Activated CD8-positive, alpha-beta T cell treated with anti-CD3 and anti-CD28 coated beads, Interleukin-2, amount 10 ng/mL, durations not matched to agents 7 days and 5 days (primary cell): Measurements from ENCODE around the gene BMP7. TPM values are rescaled to one million over a fixed set of nuclear protein-coding genes. Genes with fewer than 3 reads are reported as not detected.

Experiments used
- ATAC-seq: fragments of 150-1000 bp; cut with Tn5 transposase; one replicate; pipeline ENCODE4 v1.10.0; 2021; ENCODE audit warnings: moderate library complexity
- CTCF ChIA-PET: fragments of 350-600 bp; sonication (Branson Sonifier 250); formaldehyde crosslinking; loops from one replicate; lab custom pipeline; 2021; ENCODE audit warnings: antibody characterized with exemption; lab: Charles Lee
- POLR2A ChIA-PET: fragments of 350-600 bp; sonication (Branson Sonifier 250); formaldehyde crosslinking; loops from one replicate; lab custom pipeline; 2021; ENCODE audit warnings: antibody characterized with exemption; lab: Charles Lee
- DNase-seq: peaks from one replicate; pipeline ENCODE4 v3.0.0-alpha.2; 2020
- H3K27ac Mint-ChIP-seq: one replicate; pipeline ENCODE4 v1.8.0; 2021; ENCODE audit warnings: mild to moderate bottlenecking, mixed read lengths
- H3K27me3 Mint-ChIP-seq: one replicate; pipeline ENCODE4 v1.8.0; 2021; ENCODE audit warnings: low read depth, mixed read lengths
- H3K36me3 Mint-ChIP-seq: one replicate; pipeline ENCODE4 v1.8.0; 2021; ENCODE audit warnings: low read depth, mixed read lengths
- H3K4me1 Mint-ChIP-seq: one replicate; pipeline ENCODE4 v1.8.0; 2021; ENCODE audit warnings: low read depth, mixed read lengths
- H3K4me3 Mint-ChIP-seq: one replicate; pipeline ENCODE4 v1.8.0; 2021; ENCODE audit warnings: mild to moderate bottlenecking, mixed read lengths
- H3K9me3 Mint-ChIP-seq: one replicate; pipeline ENCODE4 v1.8.0; 2022; ENCODE audit warnings: mixed read lengths; ENCODE audit not compliant: insufficient read depth
- total RNA-seq, 2 experiments: library from RNA; stranded (reverse); gene quantifications; one replicate each; pipeline ENCODE4 v1.2.3, GENCODE V29; 2021

BMP7 gene
- total RNA-seq, 2 experiments from 2014 or later, result not detected

DNA sequence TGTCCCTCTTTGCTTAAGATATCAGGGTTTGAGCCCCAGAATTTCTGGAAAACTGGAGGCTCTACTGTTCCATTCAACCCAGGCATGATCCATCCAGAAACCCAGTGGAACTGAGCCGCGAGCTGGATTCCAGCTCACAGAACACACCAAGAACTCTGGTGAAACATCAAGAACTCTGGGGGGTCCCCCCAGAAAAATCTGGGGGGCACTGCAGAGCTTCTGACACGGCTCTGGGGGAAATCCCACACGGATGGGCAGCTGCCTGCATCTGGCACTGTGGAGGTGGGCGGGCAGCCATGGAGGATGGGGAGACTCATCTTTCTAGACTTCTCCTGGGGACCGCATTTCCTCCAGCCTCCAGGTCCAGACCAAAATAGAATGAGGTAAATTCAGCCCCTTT is 51.0 kb downstream of the BMP7 start:
- Mint-ChIP-seq H3K9me3 (no peaks in the 10 kb centered on the region), H3K27ac (no peak overlapping the region), H3K27me3 (peaks cover 2% of the 10 kb centered on the region), H3K4me1 (no peaks in the 10 kb centered on the region), H3K4me3 (no peak overlapping the region), H3K36me3 (no peaks in the 10 kb centered on the region)
- CTCF ChIA-PET, result no interaction called here
- ATAC-seq (no peak), DNase-seq (no peak)
- POLR2A ChIA-PET, result no interaction called here

DNA sequence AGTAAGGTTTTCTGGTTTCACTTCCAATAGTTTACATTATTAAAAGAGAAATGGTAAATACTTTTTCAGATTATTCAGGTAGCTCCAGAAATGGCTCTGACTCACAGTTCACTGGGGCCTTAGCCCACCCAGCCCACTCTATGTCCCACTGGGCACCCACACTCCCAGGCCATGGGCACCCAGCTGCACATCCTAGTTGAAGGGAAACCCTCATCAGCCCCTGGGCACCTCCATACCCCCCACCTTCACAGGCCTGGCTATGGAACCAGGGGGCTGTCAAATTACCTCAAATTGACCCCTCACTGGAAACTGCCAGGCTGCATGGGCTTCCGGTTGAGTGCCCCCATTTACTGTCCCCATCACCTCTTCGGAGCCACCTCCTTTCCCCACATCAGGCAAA is 51.5 kb downstream of the BMP7 start:
- Mint-ChIP-seq H3K4me3 (no peak overlapping the region), H3K9me3 (no peaks in the 10 kb centered on the region), H3K36me3 (no peaks in the 10 kb centered on the region), H3K27me3 (peaks cover 2% of the 10 kb centered on the region), H3K27ac (no peak overlapping the region), H3K4me1 (no peaks in the 10 kb centered on the region)
- CTCF ChIA-PET, result no interaction called here
- POLR2A ChIA-PET, result interaction anchor here (0.5 kb wide), 1 partner anchor 590 kb away, joined by 4 read pairs; no protein-coding TSS in a partner anchor
- no peak for ATAC-seq
- DNase-seq, result no peak

GRCh38 chr20:57214427-57214826 is 52.0 kb downstream of the BMP7 start:
- POLR2A ChIA-PET, result interaction anchor here (0.5 kb wide), 1 partner anchor 590 kb away, joined by 4 read pairs; no protein-coding TSS in a partner anchor
- H3K36me3 Mint-ChIP-seq, result no peaks in the 10 kb centered on the region
- ATAC-seq (no peak), DNase-seq (no peak)
- no peak overlapping the region for H3K4me3 Mint-ChIP-seq
- H3K27me3 Mint-ChIP-seq, result peaks cover 2% of the 10 kb centered on the region
- H3K9me3 Mint-ChIP-seq, result no peaks in the 10 kb centered on the region
- no peaks in the 10 kb centered on the region for H3K4me1 Mint-ChIP-seq
- CTCF ChIA-PET, result no interaction called here
- H3K27ac Mint-ChIP-seq, result no peak overlapping the region

DNA sequence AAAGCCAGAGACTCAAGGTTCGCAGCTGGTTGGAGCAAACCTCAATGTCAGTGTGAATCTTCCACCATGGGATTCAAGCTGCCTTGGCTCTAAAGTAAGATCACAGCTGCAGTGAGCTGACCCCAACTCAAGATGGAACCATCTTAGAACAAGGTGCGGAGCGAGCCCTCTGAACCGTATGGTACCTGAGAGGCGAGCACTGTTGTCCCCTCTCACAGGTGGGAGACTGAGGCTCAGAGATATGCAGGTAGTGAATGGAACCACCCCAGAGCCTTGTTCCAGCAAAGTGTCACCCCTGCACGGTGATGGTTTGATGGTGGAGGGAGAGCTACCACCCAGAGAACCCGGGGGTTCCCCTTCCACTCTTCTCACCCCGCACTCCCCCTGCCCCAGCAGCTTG is 52.5 kb downstream of the BMP7 start:
- ATAC-seq, result no peak
- Mint-ChIP-seq H3K4me3 (no peak overlapping the region), H3K4me1 (no peaks in the 10 kb centered on the region), H3K36me3 (no peaks in the 10 kb centered on the region), H3K27ac (no peak overlapping the region), H3K27me3 (peaks cover 2% of the 10 kb centered on the region), H3K9me3 (no peaks in the 10 kb centered on the region)
- no peak for DNase-seq
- POLR2A ChIA-PET, result no interaction called here
- CTCF ChIA-PET, result no interaction called here

GRCh38 chr20:57213291-57213690 is 53.1 kb downstream of the BMP7 start:
- peaks cover 2% of the 10 kb centered on the region for H3K27me3 Mint-ChIP-seq
- no peaks in the 10 kb centered on the region for H3K4me1 Mint-ChIP-seq
- no peak for DNase-seq
- H3K9me3 Mint-ChIP-seq, result no peaks in the 10 kb centered on the region
- no peaks in the 10 kb centered on the region for H3K36me3 Mint-ChIP-seq
- no peak overlapping the region for H3K27ac Mint-ChIP-seq
- POLR2A ChIA-PET, result interaction anchor here (0.6 kb wide), 1 partner anchor 389 kb away, joined by 3 read pairs; no protein-coding TSS in a partner anchor
- no peak overlapping the region for H3K4me3 Mint-ChIP-seq
- CTCF ChIA-PET, result no interaction called here
- ATAC-seq, result no peak

DNA sequence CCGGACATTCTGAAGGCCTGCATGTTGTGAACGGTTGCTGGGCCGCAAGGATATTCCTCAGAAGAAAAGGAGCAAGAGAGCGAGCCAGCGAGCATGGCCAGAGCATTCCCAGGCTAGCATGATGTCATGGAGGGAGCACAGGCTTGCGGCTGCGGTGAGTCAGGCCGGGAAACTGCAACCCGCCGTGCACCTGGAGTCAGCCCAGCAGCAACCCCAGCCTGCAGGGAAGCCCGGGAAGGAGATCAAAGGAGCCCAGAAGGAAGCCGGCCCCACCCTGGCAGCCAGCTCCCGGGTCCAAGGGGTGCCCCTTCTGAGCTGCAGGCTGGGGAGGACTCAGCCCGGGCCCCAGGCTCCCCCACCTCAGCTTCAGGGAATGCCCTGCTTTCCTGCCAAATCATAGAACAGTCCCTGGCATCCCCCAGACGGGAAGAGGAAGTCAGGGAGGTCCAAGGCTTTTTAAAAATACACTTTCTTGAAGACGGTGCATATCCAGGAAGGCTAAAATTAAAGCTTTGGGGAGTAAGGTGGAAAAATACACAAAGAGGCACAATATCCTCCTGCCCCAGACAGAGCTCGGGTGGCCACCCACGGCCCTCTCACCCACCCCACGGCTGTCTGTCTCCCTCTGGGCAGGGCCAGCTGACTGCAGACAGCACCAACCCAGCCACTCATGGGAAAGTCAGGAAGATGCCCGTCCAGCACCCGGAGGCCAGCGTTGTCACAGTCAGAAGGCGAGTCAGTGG is 53.7 kb downstream of the BMP7 start:
- Mint-ChIP-seq H3K27ac (no peak overlapping the region), H3K4me1 (no peaks in the 10 kb centered on the region), H3K4me3 (no peak overlapping the region), H3K27me3 (peaks cover 2% of the 10 kb centered on the region), H3K9me3 (no peaks in the 10 kb centered on the region), H3K36me3 (no peaks in the 10 kb centered on the region)
- CTCF ChIA-PET, result no interaction called here
- POLR2A ChIA-PET, result interaction anchor here (0.6 kb wide), 1 partner anchor 390 kb away, joined by 3 read pairs; no protein-coding TSS in a partner anchor
- no peak for DNase-seq
- no peak for ATAC-seq

- CTCF ChIA-PET, result no interaction called here
- Mint-ChIP-seq H3K36me3 (no peaks in the 10 kb centered on the region), H3K4me3 (no peak overlapping the region), H3K4me1 (no peaks in the 10 kb centered on the region), H3K27me3 (peaks cover 2% of the 10 kb centered on the region), H3K9me3 (peaks cover under 1% of the 10 kb centered on the region), H3K27ac (no peak overlapping the region)
- POLR2A ChIA-PET, result no interaction called here
- ATAC-seq (no peak), DNase-seq (no peak)
These were observed 54.4 kb downstream of the BMP7 start for GRCh38 chr20:57211908-57212533.

DNA sequence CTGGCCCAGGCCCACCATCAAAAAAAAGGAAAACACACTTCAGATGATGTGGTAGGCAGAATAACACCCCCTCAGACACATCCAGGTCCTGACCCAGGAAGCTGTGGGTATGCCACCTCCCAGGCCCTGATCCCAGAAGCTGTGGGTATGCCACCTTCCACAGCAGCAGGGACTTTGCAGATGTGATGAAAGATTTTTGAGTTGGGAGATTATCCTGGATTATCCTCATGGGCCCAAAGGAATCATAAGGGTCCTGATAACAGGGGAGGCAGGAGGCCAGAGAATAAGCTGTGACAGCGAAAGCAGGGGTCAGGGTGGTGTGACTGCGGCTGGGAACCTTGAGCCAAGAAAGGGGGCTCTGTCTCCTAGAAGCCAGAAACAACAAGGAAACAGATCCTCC is 55.0 kb downstream of the BMP7 start:
- POLR2A ChIA-PET, result no interaction called here
- peaks cover 2% of the 10 kb centered on the region for H3K27me3 Mint-ChIP-seq
- peaks cover 3% of the 10 kb centered on the region for H3K9me3 Mint-ChIP-seq
- DNase-seq (no peak), ATAC-seq (no peak)
- H3K4me1 Mint-ChIP-seq, result no peaks in the 10 kb centered on the region
- CTCF ChIA-PET, result no interaction called here
- H3K36me3 Mint-ChIP-seq, result no peaks in the 10 kb centered on the region
- no peak overlapping the region for H3K27ac Mint-ChIP-seq
- H3K4me3 Mint-ChIP-seq, result no peak overlapping the region

DNA sequence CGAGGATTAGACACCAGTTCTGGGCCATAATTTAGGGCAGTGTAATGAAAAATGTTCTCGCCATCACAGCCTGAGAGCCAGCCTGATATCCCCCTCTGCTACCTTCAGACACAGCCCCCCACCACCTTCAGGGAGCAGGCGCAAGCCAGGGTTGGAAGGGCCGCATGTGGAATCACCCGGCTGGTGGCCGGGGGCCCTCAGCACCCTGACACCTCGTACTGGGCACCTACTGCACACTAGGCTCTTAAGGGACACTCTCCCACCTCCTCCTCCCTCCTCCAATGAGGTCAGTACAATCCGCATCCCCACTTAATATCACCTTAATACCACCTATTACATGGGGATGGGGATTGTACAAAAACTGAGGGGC is 55.5 kb downstream of the BMP7 start:
- ATAC-seq, result no peak

GRCh38 chr20:57210054-57210910 is 56.2 kb downstream of the BMP7 start:
- no peak for DNase-seq
- no peak for ATAC-seq
- Mint-ChIP-seq H3K27ac (no peak overlapping the region), H3K4me3 (no peak overlapping the region), H3K27me3 (peaks cover 2% of the 10 kb centered on the region), H3K36me3 (no peaks in the 10 kb centered on the region), H3K9me3 (peaks cover 3% of the 10 kb centered on the region), H3K4me1 (no peaks in the 10 kb centered on the region)
- ChIA-PET POLR2A (no interaction called here), CTCF (no interaction called here)

More for the DNA sequence above, 55.5 kb downstream of the BMP7 start:
- no peak for DNase-seq
- H3K4me1 Mint-ChIP-seq, result no peaks in the 10 kb centered on the region
- H3K4me3 Mint-ChIP-seq, result no peak overlapping the region
- peaks cover 2% of the 10 kb centered on the region for H3K27me3 Mint-ChIP-seq
- ChIA-PET POLR2A (no interaction called here), CTCF (no interaction called here)
- no peak overlapping the region for H3K27ac Mint-ChIP-seq
- no peaks in the 10 kb centered on the region for H3K36me3 Mint-ChIP-seq
- H3K9me3 Mint-ChIP-seq, result peaks cover 3% of the 10 kb centered on the region

DNA sequence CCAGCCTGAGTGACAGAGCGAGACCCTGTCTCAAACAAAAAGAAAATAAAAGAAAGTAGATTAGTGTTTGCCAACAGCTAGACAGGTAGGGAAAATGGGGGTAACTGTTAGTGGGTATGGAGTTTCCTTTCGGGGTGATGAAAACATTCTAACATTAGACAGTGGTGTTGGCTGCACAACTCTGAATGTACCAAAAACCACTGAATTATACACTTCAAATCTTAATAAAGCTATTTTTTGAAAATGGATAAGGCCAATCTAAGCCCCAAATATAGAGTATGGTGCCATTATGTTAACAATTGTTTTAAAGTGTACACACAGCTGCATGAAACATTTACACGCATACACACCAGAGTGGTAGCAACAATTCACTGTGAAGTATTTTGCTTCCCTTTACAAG is 57.0 kb downstream of the BMP7 start:
- Mint-ChIP-seq H3K27ac (no peak overlapping the region), H3K4me3 (no peak overlapping the region), H3K36me3 (no peaks in the 10 kb centered on the region), H3K4me1 (no peaks in the 10 kb centered on the region), H3K9me3 (peaks cover 3% of the 10 kb centered on the region), H3K27me3 (peaks cover under 1% of the 10 kb centered on the region)
- ATAC-seq (no peak), DNase-seq (no peak)
- POLR2A ChIA-PET, result no interaction called here
- CTCF ChIA-PET, result no interaction called here

- ChIA-PET CTCF (no interaction called here), POLR2A (no interaction called here)
- Mint-ChIP-seq H3K9me3 (peaks cover 3% of the 10 kb centered on the region), H3K4me3 (no peak overlapping the region), H3K36me3 (no peaks in the 10 kb centered on the region), H3K27me3 (no peaks in the 10 kb centered on the region), H3K27ac (no peak overlapping the region), H3K4me1 (no peaks in the 10 kb centered on the region)
- no peak for ATAC-seq
- no peak for DNase-seq
These were observed 58.2 kb downstream of the BMP7 start for GRCh38 chr20:57208198-57208597.
